ENCODE measurements around the gene ZNF579.

DNA sequence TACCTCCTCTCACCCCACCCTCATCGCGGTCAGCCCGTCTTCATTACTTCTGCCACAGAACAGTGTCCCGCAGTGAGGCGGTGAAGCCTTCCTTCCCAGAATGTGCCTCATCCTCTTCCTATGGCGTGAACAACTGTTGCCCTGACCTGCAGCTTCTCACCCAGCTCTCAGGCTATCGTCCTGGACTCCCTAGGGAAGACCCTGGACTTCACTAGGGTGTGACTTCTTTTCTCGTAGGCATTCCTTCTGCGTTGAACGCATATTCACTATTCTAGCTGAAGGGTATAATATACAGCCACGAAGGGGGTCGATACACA lies 25.8 kb upstream of the ZNF579 start:
- no peak for TF ChIP-seq SUZ12 (IDR thresholded peaks at IDR 0.05; ENCODE audit: extremely low read depth, insufficient read depth, insufficient read length)
- TF ChIP-seq ZNF274 (IDR thresholded peaks at IDR 0.05; ENCODE audit: low read depth, low read length): no peak
- no peak for TF ChIP-seq YY1 (IDR thresholded peaks at IDR 0.05; ENCODE audit: insufficient read depth, insufficient read length)

Measured in NT2/D1 (cell line).